ENCODE data around the gene AAK1.
A peak's percentile ranks its signal among the peaks of the same experiment; 100 is the strongest.

Gene AAK1

GRCh38 chr2:69644506-69644979, 1.0 kb upstream of the AAK1 start:
- Histone ChIP-seq H3K4me1 (peaks cover 21% of the 10 kb centered on the region), H3K9me3 (no peaks in the 10 kb centered on the region), H3K4me3 (peak overlapping the region; percentile 72), H3K36me3 (replicated peaks) (no peaks in the 10 kb centered on the region), H3K27me3 (ENCODE audit: low read depth) (no peaks in the 10 kb centered on the region)
- no peak for DNase-seq (ENCODE audit: low spot score in 2 of 2)
- in situ Hi-C loops (cut with MboI; ENCODE audit: low sequenced_read_pairs): no loop called here

GRCh38 chr2:69642709-69643601, 584 bp downstream of the AAK1 start:
- Histone ChIP-seq H3K4me3 (peak overlapping the region; percentile 72), H3K9me3 (no peaks in the 10 kb centered on the region), H3K27me3 (ENCODE audit: low read depth) (no peaks in the 10 kb centered on the region), H3K36me3 (replicated peaks) (peaks cover 6% of the 10 kb centered on the region; the same call in 1 of the 2 replicates), H3K4me1 (peaks cover 16% of the 10 kb centered on the region)
- in situ Hi-C loops (cut with MboI; ENCODE audit: low sequenced_read_pairs): no loop called here
- DNase-seq (ENCODE audit: low spot score in 2 of 2): peak; percentile 63 to 77

GRCh38 chr2:69641887-69642708, 1.4 kb downstream of the AAK1 start:
- Histone ChIP-seq H3K36me3 (replicated peaks) (peaks cover 6% of the 10 kb centered on the region; the same call in 1 of the 2 replicates), H3K27me3 (ENCODE audit: low read depth) (no peaks in the 10 kb centered on the region), H3K9me3 (no peaks in the 10 kb centered on the region), H3K4me3 (peak overlapping the region; percentile 72), H3K4me1 (peaks cover 14% of the 10 kb centered on the region)
- in situ Hi-C loops (cut with MboI; ENCODE audit: low sequenced_read_pairs): no loop called here
- no peak for DNase-seq (ENCODE audit: low spot score in 2 of 2)

- Histone ChIP-seq H3K4me3 (peak overlapping the region; percentile 72), H3K36me3 (replicated peaks) (peaks cover 6% of the 10 kb centered on the region), H3K27me3 (ENCODE audit: low read depth) (no peaks in the 10 kb centered on the region), H3K4me1 (peaks cover 14% of the 10 kb centered on the region), H3K9me3 (no peaks in the 10 kb centered on the region)
- in situ Hi-C loops (cut with MboI; ENCODE audit: low sequenced_read_pairs): no loop called here
- no peak for DNase-seq (ENCODE audit: low spot score in 2 of 2)
These were observed 2.1 kb downstream of the AAK1 start for GRCh38 chr2:69641471-69641870.

- Histone ChIP-seq H3K9me3 (no peaks in the 10 kb centered on the region), H3K4me1 (peaks cover 5% of the 10 kb centered on the region), H3K36me3 (replicated peaks) (peaks cover 6% of the 10 kb centered on the region), H3K27me3 (ENCODE audit: low read depth) (no peaks in the 10 kb centered on the region), H3K4me3 (no peak overlapping the region)
- DNase-seq (ENCODE audit: low spot score in 2 of 2): no peak
- in situ Hi-C loops (cut with MboI; ENCODE audit: low sequenced_read_pairs): no loop called here
These were observed 4.3 kb downstream of the AAK1 start for GRCh38 chr2:69639266-69639665.

GRCh38 chr2:69638630-69639029, 4.9 kb downstream of the AAK1 start:
- no peak for DNase-seq (ENCODE audit: low spot score in 2 of 2)
- no peaks in the 10 kb centered on the region for H3K9me3 ChIP-seq
- in situ Hi-C loops (cut with MboI; ENCODE audit: low sequenced_read_pairs): no loop called here
- H3K36me3 ChIP-seq (replicated peaks): peaks cover 6% of the 10 kb centered on the region
- no peaks in the 10 kb centered on the region for H3K27me3 ChIP-seq (ENCODE audit: low read depth)
- H3K4me3 ChIP-seq: no peak overlapping the region
- H3K4me1 ChIP-seq: peaks cover 5% of the 10 kb centered on the region

- DNase-seq (ENCODE audit: low spot score in 2 of 2): no peak
- Histone ChIP-seq H3K27me3 (ENCODE audit: low read depth) (no peaks in the 10 kb centered on the region), H3K9me3 (no peaks in the 10 kb centered on the region), H3K4me1 (peaks cover 5% of the 10 kb centered on the region), H3K36me3 (replicated peaks) (peaks cover 6% of the 10 kb centered on the region), H3K4me3 (no peak overlapping the region)
- in situ Hi-C loops (cut with MboI; ENCODE audit: low sequenced_read_pairs): no loop called here
These were observed 5.6 kb downstream of the AAK1 start for GRCh38 chr2:69637923-69638322.

GRCh38 chr2:69636395-69636794, 7.1 kb downstream of the AAK1 start:
- Histone ChIP-seq H3K4me1 (peaks cover 4% of the 10 kb centered on the region), H3K36me3 (replicated peaks) (peaks cover 6% of the 10 kb centered on the region), H3K27me3 (ENCODE audit: low read depth) (no peaks in the 10 kb centered on the region), H3K4me3 (no peak overlapping the region), H3K9me3 (no peaks in the 10 kb centered on the region)
- in situ Hi-C loops (cut with MboI; ENCODE audit: low sequenced_read_pairs): no loop called here
- DNase-seq (ENCODE audit: low spot score in 2 of 2): no peak

GRCh38 chr2:69635432-69635831, 8.1 kb downstream of the AAK1 start:
- Histone ChIP-seq H3K4me3 (no peak overlapping the region), H3K27me3 (ENCODE audit: low read depth) (no peaks in the 10 kb centered on the region), H3K4me1 (peaks cover 11% of the 10 kb centered on the region), H3K9me3 (no peaks in the 10 kb centered on the region), H3K36me3 (replicated peaks) (peaks cover 6% of the 10 kb centered on the region)
- no peak for DNase-seq (ENCODE audit: low spot score in 2 of 2)
- in situ Hi-C loops (cut with MboI; ENCODE audit: low sequenced_read_pairs): no loop called here

- H3K9me3 ChIP-seq: no peaks in the 10 kb centered on the region
- H3K4me1 ChIP-seq: peaks cover 13% of the 10 kb centered on the region
- no peaks in the 10 kb centered on the region for H3K27me3 ChIP-seq (ENCODE audit: low read depth)
- H3K36me3 ChIP-seq (replicated peaks): peaks cover 6% of the 10 kb centered on the region
- no peak for DNase-seq (ENCODE audit: low spot score in 2 of 2)
- in situ Hi-C loops (cut with MboI; ENCODE audit: low sequenced_read_pairs): no loop called here
- no peak overlapping the region for H3K4me3 ChIP-seq
These were observed 9.2 kb downstream of the AAK1 start for GRCh38 chr2:69634196-69634821.

GRCh38 chr2:69631402-69631801, 12.1 kb downstream of the AAK1 start:
- H3K4me3 ChIP-seq: no peak overlapping the region
- H3K4me1 ChIP-seq: peaks cover 13% of the 10 kb centered on the region
- no peaks in the 10 kb centered on the region; the same call in 1 of the 2 replicates for H3K36me3 ChIP-seq (replicated peaks)
- H3K27me3 ChIP-seq (ENCODE audit: low read depth): no peaks in the 10 kb centered on the region
- H3K9me3 ChIP-seq: no peaks in the 10 kb centered on the region
- in situ Hi-C loops (cut with MboI; ENCODE audit: low sequenced_read_pairs): no loop called here
- no peak for DNase-seq (ENCODE audit: low spot score in 2 of 2)

- Histone ChIP-seq H3K27me3 (ENCODE audit: low read depth) (no peaks in the 10 kb centered on the region), H3K9me3 (no peaks in the 10 kb centered on the region), H3K36me3 (replicated peaks) (no peaks in the 10 kb centered on the region), H3K4me3 (no peak overlapping the region), H3K4me1 (peaks cover 13% of the 10 kb centered on the region)
- in situ Hi-C loops (cut with MboI; ENCODE audit: low sequenced_read_pairs): no loop called here
- DNase-seq (ENCODE audit: low spot score in 2 of 2): no peak
These were observed 13.5 kb downstream of the AAK1 start for GRCh38 chr2:69629921-69630608.

- H3K27me3 ChIP-seq (ENCODE audit: low read depth): no peaks in the 10 kb centered on the region
- in situ Hi-C loops (cut with MboI; ENCODE audit: low sequenced_read_pairs): no loop called here
- no peak overlapping the region for H3K4me3 ChIP-seq
- no peaks in the 10 kb centered on the region for H3K9me3 ChIP-seq
- H3K36me3 ChIP-seq (replicated peaks): no peaks in the 10 kb centered on the region
- peaks cover 16% of the 10 kb centered on the region for H3K4me1 ChIP-seq
- no peak for DNase-seq (ENCODE audit: low spot score in 2 of 2)
These were observed 15.1 kb downstream of the AAK1 start for GRCh38 chr2:69628325-69629021.

All from HAP-1 (cell line).